H4 (cell line): ENCODE data around the gene TPPP. TPM values are rescaled to one million over a fixed set of nuclear protein-coding genes. Genes with fewer than 3 reads are reported as not detected.
A peak's percentile ranks its signal among the peaks of the same experiment; 100 is the strongest.

Experiments
- DNase-seq: peaks from one replicate; pipeline ENCODE4 v3.0.0-alpha.2; 2015; ENCODE audit warnings: low spot score
- total RNA-seq: library from RNA; depleted of rRNA; stranded (reverse); fragments of >200 nt; shearing (Covaris generic); gene quantifications from 2 replicates; pipeline ENCODE4 v1.2.3, GENCODE V29; 2014

TPPP gene
- total RNA-seq, 1 experiment from 2014 or later = 0.85 TPM

DNA sequence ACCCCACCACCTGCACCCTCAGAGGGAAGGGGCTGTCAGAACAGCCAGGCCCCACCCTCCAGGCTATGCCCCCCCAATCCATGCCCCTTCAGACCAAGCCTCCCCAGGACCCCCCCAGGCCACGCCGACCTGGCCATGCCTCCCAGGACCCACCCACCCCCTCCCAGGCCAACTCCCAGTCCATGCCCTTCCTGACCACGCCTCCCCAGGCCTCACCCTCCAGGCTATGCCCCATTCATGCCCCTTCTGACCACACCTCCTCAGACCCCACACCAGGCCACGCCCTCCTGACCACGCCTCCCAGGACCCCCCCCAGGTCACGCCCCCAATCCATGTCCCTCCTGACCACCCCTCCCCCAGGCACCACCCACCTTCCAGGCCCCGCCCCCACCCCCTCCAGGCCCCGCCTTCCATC is 27.6 kb downstream of the TPPP start:
- no peak for DNase-seq

DNA sequence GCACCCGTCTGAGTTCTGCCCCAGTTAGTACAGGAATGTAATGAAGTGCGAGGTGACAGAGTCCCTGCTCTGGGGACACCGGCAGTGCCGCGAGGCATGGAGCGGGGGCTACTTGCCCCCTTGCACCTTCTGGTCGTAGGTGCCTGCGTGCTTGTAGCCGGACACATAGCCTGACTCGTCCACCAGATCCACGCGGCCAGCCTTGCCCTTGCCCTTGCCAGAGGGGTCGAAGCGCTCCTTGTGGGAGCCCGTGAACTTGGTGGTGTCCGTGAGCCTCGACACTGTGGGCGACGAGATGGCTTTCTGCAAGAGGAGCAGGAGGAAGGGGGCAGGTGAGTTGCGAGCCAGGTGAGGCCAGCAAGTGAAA is 28.2 kb downstream of the TPPP start:
- DNase-seq = no peak

DNA sequence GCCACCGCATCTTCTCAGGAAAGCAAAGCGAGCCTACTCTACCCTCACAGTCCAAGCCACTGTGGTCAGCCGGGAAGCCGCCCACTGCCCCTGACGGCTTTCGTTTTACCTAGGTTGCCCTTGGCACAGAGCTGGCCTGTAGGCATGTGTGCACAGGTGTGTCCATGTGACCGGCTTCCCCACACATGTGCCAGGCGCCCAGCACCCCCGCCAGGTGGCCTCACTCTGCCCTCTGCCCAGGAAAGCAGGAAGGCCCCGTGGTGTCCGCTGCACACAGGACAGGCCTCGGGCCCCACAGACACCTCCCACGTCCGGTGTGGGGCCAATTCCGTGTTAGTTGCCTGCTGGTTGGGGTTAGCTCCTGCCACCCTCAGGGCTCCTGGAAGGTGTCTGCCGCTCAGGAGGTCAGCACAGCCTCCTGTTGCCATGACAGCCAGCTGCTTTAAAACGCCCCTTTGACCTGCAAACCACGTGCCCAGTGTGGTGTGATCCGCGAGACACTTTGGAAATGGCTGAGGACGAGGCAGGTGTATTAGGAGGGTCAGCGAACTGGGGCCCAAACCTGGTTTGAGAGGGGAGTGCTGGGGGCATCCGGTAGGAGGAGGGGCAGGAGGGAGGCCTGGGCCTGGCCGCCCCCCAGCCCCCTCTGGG is 28.7 kb downstream of the TPPP start:
- no peak for DNase-seq

DNA sequence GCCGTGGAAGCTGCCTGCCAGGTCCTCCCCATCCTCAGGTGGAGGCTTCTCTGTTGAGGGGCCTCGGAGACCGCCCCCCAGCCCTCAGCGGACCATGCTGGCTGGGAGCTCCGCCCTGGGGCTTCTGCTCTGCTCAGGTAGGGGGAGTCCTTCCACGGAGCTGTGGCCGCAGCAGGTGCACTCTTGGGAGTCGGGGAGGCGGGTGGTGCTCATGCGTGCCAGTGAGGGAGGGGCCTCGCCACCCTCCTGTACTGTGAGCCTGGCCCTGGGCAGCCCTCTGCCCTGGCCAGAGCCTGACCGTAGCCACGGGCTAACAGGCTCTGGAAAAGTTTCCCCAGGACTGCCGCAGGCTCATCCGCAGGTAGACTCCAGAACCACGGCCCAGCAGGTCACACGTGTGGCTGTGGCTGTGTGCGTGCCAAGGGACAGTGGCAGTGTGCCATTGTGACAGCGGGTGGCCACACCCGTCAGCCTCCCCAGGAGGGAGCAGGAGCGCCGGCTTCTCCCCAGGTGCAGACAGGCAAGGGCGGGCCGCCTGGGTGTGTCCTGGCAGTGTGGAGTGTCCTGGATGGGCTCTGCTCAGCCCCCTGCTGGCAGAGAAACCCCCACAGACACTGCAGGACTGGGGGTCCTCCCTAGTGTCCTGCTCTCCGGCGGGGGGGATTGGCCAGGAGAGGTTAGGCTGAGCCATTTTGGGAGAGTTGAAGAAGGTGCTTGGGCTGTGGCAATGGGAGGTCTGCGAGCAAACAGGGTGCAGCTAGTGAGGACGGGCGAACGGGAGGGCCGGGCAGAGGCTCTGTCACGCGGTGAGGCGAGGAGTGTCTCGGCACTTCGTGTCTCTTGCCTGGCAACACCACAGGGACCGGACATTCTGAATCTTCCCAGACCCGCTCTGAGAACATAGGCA is 29.5 kb downstream of the TPPP start:
- DNase-seq = no peak

DNA sequence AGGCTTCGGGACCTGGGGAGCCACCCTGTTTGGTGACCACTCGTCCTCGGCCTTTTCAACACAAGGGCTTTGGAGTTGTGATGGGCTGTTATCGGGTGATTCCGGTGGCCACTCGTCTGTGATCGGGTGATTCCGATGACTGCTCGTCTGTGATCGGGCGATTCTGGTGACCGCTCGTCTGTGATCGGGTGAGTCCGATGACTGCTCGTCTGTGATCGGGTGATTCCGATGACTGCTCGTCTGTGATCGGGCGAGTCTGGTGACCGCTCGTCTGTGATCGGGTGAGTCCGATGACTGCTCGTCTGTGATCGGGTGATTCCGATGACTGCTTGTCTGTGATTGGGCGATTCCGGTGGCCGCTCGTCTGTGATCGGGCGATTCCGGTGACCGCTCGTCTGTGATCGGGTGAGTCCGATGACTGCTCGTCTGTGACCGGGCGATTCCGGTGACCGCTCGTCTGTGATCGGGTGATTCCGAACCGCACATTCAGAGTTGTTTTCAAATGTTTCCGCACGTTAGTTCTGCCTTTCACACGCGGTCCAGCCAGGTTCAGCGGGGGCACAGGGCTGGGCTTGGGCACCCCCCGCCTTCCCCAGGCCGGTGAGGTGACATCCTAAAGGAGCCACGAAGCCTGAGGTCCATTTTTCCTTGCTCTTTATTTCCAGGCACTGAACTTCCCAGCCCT is 30.3 kb downstream of the TPPP start:
- DNase-seq = no peak

DNA sequence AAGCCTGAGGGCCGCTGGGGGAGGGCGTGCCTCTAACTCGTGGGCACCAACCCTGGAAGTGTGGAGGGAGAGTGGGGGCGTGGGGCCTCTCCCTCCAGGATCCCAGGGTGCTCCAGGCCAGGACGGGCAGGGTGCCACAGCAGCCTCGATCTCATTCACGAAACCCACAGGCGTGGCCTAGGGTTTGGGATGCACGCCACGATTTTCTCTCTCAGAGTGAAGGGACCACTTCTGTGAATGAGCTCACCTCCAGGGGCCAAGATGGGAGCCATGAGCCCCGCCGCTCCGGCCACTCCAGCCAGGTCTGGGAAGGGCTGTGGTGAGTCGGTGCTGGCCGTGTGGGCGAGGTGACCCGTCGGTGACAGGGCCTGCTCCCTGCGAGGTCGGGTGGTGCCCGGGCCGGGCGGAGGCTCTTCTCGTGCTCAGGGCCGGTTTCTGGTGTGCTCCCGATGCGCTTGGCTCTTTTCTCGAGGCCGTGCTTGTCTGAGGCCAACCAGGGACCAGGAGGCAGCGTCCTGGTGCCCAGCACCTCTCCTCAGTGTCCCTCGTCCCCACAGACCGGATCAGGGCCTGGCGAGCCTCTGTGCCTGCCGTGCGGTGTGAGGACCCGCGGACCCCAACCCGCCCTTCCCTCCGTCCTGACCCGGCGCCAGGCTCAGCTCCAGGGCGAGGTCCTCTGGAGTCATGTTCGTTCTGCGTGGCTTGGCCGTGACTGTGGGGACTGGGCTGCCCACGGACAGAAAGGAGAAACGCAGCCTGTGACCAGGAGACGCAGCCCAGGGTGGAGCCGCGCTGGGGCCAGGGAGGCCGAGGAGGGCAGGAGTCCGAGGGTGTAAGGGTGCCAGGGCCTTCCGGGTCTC is 31.0 kb downstream of the TPPP start:
- DNase-seq = no peak

DNA sequence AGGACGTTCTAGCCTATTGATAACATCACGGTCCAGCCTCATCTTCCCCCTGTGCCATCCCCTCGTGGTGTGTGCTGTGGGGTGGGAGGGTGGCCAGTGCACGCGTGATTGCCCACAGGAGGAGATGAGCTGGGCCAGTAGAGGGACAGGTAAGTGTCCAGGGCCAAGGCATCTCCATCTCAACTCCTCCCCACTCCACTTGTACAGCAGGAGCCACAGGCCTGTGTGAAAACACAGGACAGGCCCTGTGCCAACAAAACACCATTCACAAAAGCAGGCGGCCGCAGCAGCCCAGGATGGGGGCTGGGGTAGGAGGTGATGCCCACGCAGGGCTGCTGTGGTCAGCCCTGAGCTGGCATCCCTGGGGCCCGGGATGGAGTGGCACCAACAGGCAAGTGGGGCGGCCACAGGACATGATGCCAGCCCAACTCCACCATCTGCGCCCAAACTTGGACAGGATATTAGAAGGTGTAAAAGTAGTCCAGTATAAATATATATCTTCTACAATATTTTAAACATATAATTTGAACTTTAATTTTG is 32.6 kb downstream of the TPPP start:
- no peak for DNase-seq

- DNase-seq = no peak
These were observed 33.5 kb downstream of the TPPP start for GRCh38 chr5:659496-660263.

GRCh38 chr5:658103-658502 is 35.0 kb downstream of the TPPP start:
- no peak for DNase-seq

DNA sequence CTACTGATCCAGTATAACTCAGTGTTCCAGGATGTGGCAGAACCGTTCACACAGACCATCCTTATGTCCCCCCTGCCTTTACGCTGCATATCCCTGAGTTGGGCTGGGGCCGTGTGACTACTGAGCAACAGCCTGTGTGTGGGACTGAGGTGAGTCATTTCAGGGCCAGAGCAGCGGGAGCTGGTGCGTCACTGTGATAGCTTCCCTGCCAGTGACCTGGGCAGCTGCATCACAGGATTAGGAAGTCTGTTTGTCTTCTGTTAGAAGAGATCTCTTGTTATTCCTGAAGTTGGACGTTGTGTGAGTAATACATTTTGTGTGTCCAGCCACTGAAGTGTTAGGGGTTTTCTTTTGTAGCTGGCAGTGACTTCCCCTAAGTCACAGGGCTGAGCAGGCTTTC is 35.6 kb downstream of the TPPP start:
- DNase-seq = peak; percentile 75

DNA sequence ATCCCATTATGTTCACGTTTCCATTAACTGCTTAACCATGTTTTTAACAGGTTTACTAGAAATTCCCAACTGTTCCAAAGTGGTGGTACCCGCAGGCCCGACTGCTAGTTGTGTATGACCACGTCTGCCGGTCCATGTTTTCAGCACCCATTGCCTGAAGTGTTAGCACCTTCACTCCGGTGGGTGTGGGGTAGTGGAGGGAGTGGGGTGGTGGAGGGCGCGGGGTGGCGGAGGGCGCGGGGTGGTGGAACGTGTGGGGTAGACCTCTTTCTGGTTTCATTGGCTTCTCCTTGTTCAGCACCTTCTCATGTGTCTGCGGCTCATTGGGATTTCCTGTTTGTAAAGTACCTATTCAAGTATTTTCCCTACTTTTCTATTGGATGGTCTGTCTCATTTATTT is 37.7 kb downstream of the TPPP start:
- no peak for DNase-seq

DNA sequence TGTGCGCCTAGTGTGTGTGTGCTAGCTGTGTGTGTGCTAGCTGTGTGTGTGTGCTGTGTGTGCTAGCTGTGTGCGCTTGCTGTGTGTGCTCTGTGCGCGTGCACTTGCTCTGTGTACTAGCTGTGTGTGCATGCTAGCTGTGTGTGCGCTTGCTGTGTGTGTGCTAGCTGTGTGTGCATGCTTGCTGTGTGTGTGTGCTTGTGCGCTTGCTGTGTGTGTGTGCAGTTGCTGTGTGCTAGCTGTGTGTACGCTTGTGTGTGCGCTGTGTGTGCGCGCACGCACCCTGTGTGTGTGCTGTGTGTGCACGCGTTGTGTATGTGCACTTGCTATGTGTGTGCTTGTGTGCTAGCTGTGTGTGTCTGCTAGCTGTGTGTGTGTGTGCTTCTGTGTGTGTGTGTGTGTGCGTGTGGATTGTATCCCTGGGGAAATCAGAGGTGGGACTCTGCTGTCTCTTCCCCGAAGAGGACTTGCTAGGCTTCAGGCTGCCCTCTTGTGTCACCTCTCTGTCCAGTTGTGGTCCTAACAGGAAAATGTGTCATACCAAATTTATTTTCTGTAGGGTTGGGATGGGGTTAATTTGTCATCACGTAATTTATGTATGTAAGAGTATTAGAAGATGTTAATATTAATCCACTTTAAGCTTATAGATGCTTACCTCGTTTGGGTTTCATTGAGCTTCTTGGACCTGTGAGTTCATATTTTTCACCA is 38.9 kb downstream of the TPPP start:
- DNase-seq = no peak

DNA sequence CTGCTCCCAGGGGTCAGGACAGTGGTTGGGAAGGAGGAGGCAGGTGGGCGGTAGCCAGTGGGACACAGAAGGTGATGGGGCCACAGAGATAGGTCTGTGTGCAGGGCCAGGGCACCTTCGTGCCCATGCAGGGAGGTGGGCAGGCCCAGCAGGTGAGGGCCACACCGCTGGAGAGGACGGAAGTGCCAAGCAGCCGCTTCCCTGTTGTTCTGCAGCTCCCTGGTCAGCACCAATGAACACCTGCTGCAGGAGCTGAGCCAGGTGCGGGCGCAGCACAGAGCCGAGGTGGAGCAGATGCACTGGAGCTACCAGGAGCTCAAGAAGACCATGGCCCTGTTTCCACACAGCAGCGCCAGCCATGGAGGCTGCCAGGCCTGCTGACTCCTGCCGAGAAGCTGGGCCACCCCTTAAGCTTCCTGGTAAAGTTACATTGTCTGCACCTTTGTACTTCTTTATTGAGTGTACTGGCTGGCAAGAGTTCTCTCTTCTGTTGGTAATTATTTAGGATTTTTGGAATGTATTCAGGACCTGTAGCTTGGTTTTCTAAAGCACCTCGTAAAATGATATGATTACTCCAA is 40.3 kb downstream of the TPPP start:
- no peak for DNase-seq

GRCh38 chr5:652023-652515 is 41.1 kb downstream of the TPPP start:
- no peak for DNase-seq

- DNase-seq = no peak
These were observed 41.7 kb downstream of the TPPP start for GRCh38 chr5:651296-652022.

DNA sequence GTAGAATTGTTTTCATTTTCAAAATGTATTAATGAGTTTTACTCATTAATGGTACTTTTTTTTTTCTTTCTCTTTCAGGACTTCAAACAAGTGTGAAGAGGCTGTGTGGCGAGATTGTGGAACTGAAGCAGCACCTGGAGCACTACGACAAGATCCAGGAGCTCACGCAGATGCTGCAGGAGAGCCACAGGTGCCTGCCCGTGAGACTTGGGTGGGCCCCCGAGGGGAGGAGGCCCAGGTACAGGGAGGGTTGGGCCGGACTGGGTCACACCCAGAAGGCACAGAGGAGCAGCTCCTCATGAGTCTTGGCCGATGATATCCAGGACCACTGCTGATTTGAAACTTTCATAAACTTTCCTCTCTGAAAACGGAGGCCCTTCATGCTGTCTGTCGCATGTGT is 45.4 kb downstream of the TPPP start:
- no peak for DNase-seq

DNA sequence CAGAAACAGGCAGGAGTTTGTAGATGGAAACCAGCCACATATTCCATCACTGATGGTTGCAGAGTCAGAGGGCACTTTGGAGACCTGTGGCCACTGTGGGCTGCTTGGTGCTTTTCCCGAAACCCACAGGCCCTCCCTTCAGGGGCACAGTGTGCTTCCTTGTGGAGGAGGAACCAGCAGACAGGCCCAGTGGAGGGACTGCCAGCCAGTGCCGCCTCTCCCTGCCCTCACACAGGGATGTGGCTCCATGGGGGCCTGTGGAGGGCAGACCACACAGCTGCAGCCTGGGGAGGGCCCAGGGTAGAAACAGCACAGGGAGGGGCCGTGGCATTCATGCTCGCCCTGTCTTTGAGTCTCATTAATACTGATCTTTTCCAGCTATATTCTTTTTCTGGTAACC is 45.8 kb downstream of the TPPP start:
- no peak for DNase-seq

GRCh38 chr5:646396-647201 is 46.6 kb downstream of the TPPP start:
- DNase-seq = no peak
